ENCODE results near the gene LPAR1.

DNA sequence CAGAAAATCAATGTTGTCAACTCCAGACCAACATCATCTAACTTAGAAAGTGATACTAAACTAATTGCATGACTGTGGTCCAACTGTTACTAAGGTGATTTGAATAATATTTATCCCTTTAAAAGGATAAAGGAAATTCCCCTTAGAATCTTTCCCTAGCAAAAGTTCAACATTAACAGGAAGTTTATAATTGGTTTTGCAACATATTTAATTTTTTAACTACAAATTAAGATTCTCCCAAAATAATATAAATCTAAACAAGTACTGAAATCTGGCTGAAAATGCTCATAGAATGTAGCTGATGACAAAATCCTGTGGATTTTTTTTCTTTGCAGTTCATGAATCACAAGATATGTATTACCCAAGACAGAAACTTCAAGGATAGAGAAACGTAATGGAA is 151.4 kb downstream of the LPAR1 start:
- TF ChIP-seq, protein P1, sequence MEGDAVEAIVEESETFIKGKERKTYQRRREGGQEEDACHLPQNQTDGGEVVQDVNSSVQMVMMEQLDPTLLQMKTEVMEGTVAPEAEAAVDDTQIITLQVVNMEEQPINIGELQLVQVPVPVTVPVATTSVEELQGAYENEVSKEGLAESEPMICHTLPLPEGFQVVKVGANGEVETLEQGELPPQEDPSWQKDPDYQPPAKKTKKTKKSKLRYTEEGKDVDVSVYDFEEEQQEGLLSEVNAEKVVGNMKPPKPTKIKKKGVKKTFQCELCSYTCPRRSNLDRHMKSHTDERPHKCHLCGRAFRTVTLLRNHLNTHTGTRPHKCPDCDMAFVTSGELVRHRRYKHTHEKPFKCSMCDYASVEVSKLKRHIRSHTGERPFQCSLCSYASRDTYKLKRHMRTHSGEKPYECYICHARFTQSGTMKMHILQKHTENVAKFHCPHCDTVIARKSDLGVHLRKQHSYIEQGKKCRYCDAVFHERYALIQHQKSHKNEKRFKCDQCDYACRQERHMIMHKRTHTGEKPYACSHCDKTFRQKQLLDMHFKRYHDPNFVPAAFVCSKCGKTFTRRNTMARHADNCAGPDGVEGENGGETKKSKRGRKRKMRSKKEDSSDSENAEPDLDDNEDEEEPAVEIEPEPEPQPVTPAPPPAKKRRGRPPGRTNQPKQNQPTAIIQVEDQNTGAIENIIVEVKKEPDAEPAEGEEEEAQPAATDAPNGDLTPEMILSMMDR (IDR thresholded peaks at IDR 0.05): no peak
- TF ChIP-seq POLR2A (IDR thresholded peaks at IDR 0.05): no peak
